Breast epithelium (tissue), 3 donors: Measurements from ENCODE around the gene NFASC.

Source experiments
- POLR2A ChIP-seq: fragments of 450-650 bp; IDR thresholded peaks from one replicate; pipeline ENCODE4 v1.6.1; 2016; ENCODE audit warnings: antibody characterized with exemption, mild to moderate bottlenecking, moderate library complexity
- POLR2AphosphoS5 ChIP-seq, 3 donors: sonication (generic); formaldehyde crosslinking; IDR thresholded peaks; one replicate each; pipeline ENCODE4 v1.6.1; 2017; ENCODE audit warnings: antibody characterized with exemption in 3 of 3
- TF ChIP-seq, protein P1 (sequence below), 3 donors: fragments of 450-650 bp; IDR thresholded peaks; one replicate each; pipeline ENCODE4 v1.5.1; 2016 to 2017; ENCODE audit warnings: antibody characterized with exemption in 3 of 3, mild to moderate bottlenecking in 3 of 3, moderate library complexity in 3 of 3

DNA sequence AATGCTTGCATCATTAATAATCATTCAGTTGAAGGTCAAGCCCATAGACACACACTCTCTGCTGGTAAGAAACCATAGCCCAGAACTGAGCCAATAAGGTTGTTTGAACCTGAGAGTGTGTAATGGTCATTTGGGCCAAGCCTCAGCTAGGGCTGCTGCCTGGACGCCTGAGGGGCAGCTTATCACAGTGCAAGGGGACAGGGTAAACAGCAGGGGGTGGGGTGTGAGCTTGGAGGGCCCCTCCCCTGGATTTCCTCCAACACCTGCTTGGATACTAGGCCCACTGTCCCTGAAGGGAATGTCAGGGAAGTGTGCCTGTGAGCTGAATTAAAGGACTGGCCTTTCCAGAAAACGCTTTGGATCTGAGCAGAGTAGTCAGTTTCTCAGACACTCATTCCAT lies 147.7 kb downstream of the NFASC start:
- TF ChIP-seq, protein P1, sequence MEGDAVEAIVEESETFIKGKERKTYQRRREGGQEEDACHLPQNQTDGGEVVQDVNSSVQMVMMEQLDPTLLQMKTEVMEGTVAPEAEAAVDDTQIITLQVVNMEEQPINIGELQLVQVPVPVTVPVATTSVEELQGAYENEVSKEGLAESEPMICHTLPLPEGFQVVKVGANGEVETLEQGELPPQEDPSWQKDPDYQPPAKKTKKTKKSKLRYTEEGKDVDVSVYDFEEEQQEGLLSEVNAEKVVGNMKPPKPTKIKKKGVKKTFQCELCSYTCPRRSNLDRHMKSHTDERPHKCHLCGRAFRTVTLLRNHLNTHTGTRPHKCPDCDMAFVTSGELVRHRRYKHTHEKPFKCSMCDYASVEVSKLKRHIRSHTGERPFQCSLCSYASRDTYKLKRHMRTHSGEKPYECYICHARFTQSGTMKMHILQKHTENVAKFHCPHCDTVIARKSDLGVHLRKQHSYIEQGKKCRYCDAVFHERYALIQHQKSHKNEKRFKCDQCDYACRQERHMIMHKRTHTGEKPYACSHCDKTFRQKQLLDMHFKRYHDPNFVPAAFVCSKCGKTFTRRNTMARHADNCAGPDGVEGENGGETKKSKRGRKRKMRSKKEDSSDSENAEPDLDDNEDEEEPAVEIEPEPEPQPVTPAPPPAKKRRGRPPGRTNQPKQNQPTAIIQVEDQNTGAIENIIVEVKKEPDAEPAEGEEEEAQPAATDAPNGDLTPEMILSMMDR (IDR thresholded peaks at IDR 0.05), result no peak
- TF ChIP-seq POLR2A, result no peak
- no peak for TF ChIP-seq POLR2AphosphoS5 (IDR thresholded peaks at IDR 0.05)
